RWPE2 (cell line): ENCODE results near the gene OR1E1.
"Not testable (repeated sequence)": the region's sequence is repeated elsewhere in the genome, so short reads cannot be mapped to it uniquely, and the experiment has no call there.

Experiments
- ATAC-seq: fragments of 200-7000 bp; cut with Tn5 transposase; 3 replicates; pipeline ENCODE4 v1.9.1; 2021; ENCODE audit warnings: low read depth
- DNase-seq: peaks from one replicate; pipeline ENCODE4 v3.0.0-alpha.2; 2020; ENCODE audit warnings: low spot score
- H3K27ac ChIP-seq: fragments of 450-650 bp; 2 replicates; pipeline ENCODE4 v1.5.1; 2017; ENCODE audit warnings: mild to moderate bottlenecking; ENCODE audit not compliant: poor library complexity, severe bottlenecking
- H3K27me3 ChIP-seq: fragments of 250-450 bp; sonication (Bioruptor Pico); 2 replicates; pipeline ENCODE4 v1.5.1; 2021; ENCODE audit warnings: mild to moderate bottlenecking, moderate library complexity; ENCODE audit not compliant: insufficient read depth, poor library complexity, severe bottlenecking
- H3K36me3 ChIP-seq: fragments of 250-450 bp; sonication (Bioruptor Pico); 2 replicates; pipeline ENCODE4 v1.5.1; 2020; ENCODE audit warnings: low read depth, mild to moderate bottlenecking, moderate library complexity
- H3K4me1 ChIP-seq: fragments of 250-450 bp; sonication (Bioruptor Pico); 2 replicates; pipeline ENCODE4 v1.5.1; 2021; ENCODE audit warnings: mild to moderate bottlenecking, moderate library complexity; ENCODE audit not compliant: insufficient read depth, poor library complexity, severe bottlenecking
- H3K4me3 ChIP-seq: fragments of 250-450 bp; sonication (Bioruptor Pico); 2 replicates; pipeline ENCODE4 v1.5.1; 2021; ENCODE audit warnings: mild to moderate bottlenecking, moderate library complexity; ENCODE audit not compliant: severe bottlenecking
- H3K9me3 ChIP-seq: fragments of 250-450 bp; sonication (Bioruptor Pico); 2 replicates; pipeline ENCODE4 v1.5.1; 2021; ENCODE audit warnings: mild to moderate bottlenecking, moderate library complexity; ENCODE audit not compliant: severe bottlenecking
- CTCF ChIP-seq: fragments of 450-650 bp; IDR thresholded peaks from one replicate; pipeline ENCODE4 v1.5.1; 2017; ENCODE audit warnings: mild to moderate bottlenecking, moderate library complexity; ENCODE audit not compliant: poor library complexity, severe bottlenecking

Gene OR1E1

GRCh38 chr17:3378321-3378720 is 19.9 kb downstream of the OR1E1 start:
- no peak for DNase-seq
- no peak for ATAC-seq
- Histone ChIP-seq H3K27ac (no peak overlapping the region), H3K27me3 (no peaks in the 10 kb centered on the region), H3K4me1 (no peaks in the 10 kb centered on the region), H3K4me3 (no peak overlapping the region), H3K9me3 (peaks cover 14% of the 10 kb centered on the region), H3K36me3 (0 out of 2 replicates have a peak, but pooled peaks cover 4% of the 10 kb centered on the region)
- TF ChIP-seq CTCF, result no peak

GRCh38 chr17:3371167-3371566 is 27.0 kb downstream of the OR1E1 start:
- not testable (repeated sequence) for H3K4me3 ChIP-seq, DNase-seq, H3K27ac ChIP-seq, H3K36me3 ChIP-seq, ATAC-seq, H3K27me3 ChIP-seq, H3K4me1 ChIP-seq
- peaks cover 15% of the 10 kb centered on the region for H3K9me3 ChIP-seq
